Endothelial cell (in vitro differentiated cells): Measurements from ENCODE around the gene NEDD4L. TPM values are rescaled to one million over a fixed set of nuclear protein-coding genes. Genes with fewer than 3 reads are reported as not detected.

Experiments
- DNase-seq: peaks from one replicate; pipeline ENCODE4 v3.0.0; 2021; ENCODE audit warnings: low spot score
- H3K27ac Mint-ChIP-seq: one replicate; pipeline ENCODE4 v1.8.0; 2021; ENCODE audit warnings: mixed read lengths, inconsistent platforms; ENCODE audit not compliant: unreplicated experiment
- H3K27me3 Mint-ChIP-seq: one replicate; pipeline ENCODE4 v1.8.0; 2021; ENCODE audit warnings: mild to moderate bottlenecking, moderate library complexity, mixed read lengths, inconsistent platforms; ENCODE audit not compliant: unreplicated experiment
- H3K36me3 Mint-ChIP-seq: one replicate; pipeline ENCODE4 v1.8.0; 2021; ENCODE audit warnings: mild to moderate bottlenecking, low read depth, mixed read lengths, inconsistent platforms; ENCODE audit not compliant: unreplicated experiment
- H3K4me1 Mint-ChIP-seq: one replicate; pipeline ENCODE4 v1.8.0; 2021; ENCODE audit warnings: mild to moderate bottlenecking, mixed read lengths, inconsistent platforms; ENCODE audit not compliant: unreplicated experiment
- H3K4me3 Mint-ChIP-seq: one replicate; pipeline ENCODE4 v1.8.0; 2021; ENCODE audit warnings: mild to moderate bottlenecking, mixed read lengths, inconsistent platforms; ENCODE audit not compliant: unreplicated experiment
- H3K9me3 Mint-ChIP-seq: one replicate; pipeline ENCODE4 v1.8.0; 2021; ENCODE audit warnings: mixed read lengths, inconsistent platforms; ENCODE audit not compliant: unreplicated experiment
- CTCF ChIP-seq: fragments of 200-600 bp; sonication (generic); IDR thresholded peaks from one replicate; pipeline ENCODE4 v1.5.0; 2021; ENCODE audit warnings: antibody characterized with exemption; ENCODE audit not compliant: unreplicated experiment
- total RNA-seq: library from RNA; stranded (reverse); fragmentation: NEBNext Ultra II Directional; extraction: Animal tissue kit (Norgen Biotek cat#: 25700); gene quantifications from one replicate; pipeline ENCODE4 v1.2.1, GENCODE V29; 2021; ENCODE audit not compliant: unreplicated experiment

NEDD4L gene
- total RNA-seq, 1 donor from 2014 or later: 42.8 TPM

- Mint-ChIP-seq H3K36me3 (no peaks in the 10 kb centered on the region), H3K4me1 (peaks cover 4% of the 10 kb centered on the region), H3K4me3 (no peak overlapping the region), H3K27ac (no peak overlapping the region), H3K27me3 (peaks cover 2% of the 10 kb centered on the region), H3K9me3 (no peaks in the 10 kb centered on the region)
- TF ChIP-seq CTCF: no peak
- no peak for DNase-seq
These were observed 88.7 kb downstream of the NEDD4L start for GRCh38 chr18:58132595-58133261.

GRCh38 chr18:58135183-58135641 lies 91.2 kb downstream of the NEDD4L start:
- Mint-ChIP-seq H3K27ac (no peak overlapping the region), H3K4me3 (no peak overlapping the region), H3K27me3 (no peaks in the 10 kb centered on the region), H3K4me1 (peaks cover 11% of the 10 kb centered on the region), H3K36me3 (no peaks in the 10 kb centered on the region), H3K9me3 (no peaks in the 10 kb centered on the region)
- no peak for TF ChIP-seq CTCF
- no peak for DNase-seq

- peak; percentile 92 for TF ChIP-seq CTCF
- Mint-ChIP-seq H3K4me1 (peaks cover 11% of the 10 kb centered on the region), H3K4me3 (no peak overlapping the region), H3K9me3 (no peaks in the 10 kb centered on the region), H3K27me3 (no peaks in the 10 kb centered on the region), H3K27ac (no peak overlapping the region), H3K36me3 (no peaks in the 10 kb centered on the region)
- peak; percentile 70 for DNase-seq
These were observed 91.8 kb downstream of the NEDD4L start for GRCh38 chr18:58135701-58136331.

GRCh38 chr18:58136879-58137278 lies 92.9 kb downstream of the NEDD4L start:
- Mint-ChIP-seq H3K4me1 (peaks cover 11% of the 10 kb centered on the region), H3K9me3 (no peaks in the 10 kb centered on the region), H3K27ac (no peak overlapping the region), H3K27me3 (peaks cover 1% of the 10 kb centered on the region), H3K4me3 (no peak overlapping the region), H3K36me3 (no peaks in the 10 kb centered on the region)
- no peak for TF ChIP-seq CTCF
- DNase-seq: no peak
